GM19438 (cell line): ENCODE data around the gene GHRH.

ENCODE experiments used
- ATAC-seq: cut with Tn5 transposase; IDR thresholded peaks from one replicate; pipeline ENCODE4 v1.9.1; 2021; ENCODE audit warnings: low read depth; ENCODE audit not compliant: unreplicated experiment

The GHRH gene

DNA sequence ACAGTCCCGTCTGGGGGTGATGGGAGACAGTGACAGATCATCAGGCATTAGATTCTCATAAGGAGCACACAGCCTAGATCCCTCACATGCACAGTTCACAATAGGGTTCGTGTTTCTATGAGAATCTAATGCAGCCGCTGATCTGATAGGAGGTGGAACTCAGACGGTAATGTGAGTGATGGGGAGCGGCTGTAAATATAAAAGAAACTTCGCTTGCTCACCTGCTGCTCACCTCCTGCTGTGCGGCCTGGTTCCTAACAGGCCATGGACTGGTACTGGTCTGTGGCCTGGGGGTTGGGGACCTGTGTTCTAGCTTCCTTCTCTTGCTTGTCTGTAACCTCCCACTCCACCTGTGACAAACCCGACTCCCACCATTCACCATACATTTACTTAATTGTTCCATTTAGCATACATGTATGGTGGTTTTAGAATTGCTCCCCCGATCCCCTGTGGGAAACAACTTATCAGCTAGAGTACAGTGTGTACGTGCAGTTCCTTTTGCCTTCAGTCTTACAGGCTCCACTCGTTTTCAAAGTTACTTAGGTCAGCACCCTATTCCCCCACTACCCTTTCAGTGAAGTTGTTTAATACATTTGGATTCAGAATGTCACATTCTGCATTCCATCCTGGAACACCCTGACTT, 31.8 kb upstream of the GHRH start:
- ATAC-seq = no peak

DNA sequence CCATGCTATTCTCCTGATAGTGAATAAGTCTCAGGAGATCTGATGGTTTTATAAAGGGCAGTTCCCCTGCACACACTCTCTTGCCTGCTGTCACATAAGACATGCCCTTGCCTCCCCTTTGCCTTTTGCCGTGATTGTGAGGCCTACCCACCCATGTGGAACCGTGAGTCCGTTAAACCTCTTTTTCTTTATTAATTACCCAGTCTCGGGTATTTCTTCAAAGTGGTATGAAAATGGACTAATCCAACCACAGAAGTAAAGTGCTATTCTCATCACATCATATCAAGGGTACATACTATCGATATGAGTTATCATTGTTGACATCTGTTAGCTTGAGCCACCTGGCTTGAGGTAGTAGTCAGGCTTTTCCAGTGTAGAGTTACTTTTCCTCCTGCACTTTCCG, 30.1 kb upstream of the GHRH start:
- no peak for ATAC-seq

DNA sequence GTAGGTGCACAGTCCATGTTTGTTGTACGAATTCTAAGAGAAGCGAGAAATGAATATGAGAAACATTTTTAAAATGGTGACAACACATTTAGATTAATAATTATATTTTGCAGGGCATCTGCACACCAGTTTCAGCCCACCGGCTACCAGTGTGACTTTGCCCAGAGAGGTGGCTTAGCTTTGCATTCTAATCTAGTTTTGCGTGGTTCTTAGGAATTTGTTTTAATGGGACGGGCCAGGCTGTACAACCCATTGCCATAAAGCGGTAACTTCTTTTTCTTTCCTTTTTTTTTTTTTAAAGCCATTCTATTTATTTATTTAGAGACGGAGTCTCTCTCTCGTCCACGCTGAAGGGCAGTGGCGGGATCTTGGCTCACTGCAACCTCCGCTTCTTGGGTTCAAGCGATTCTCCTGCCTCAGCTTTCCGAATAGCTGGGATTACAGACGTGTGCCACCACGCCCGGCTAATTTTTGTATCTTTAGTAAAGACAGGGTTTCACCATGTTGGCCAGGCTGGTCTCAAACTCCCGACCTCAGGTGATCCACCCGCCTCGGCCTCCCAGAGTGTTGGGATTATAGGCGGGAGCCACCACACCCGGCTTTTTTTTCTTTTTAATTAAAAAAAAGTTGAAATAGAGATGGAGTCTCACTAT, 28.7 kb upstream of the GHRH start:
- no peak for ATAC-seq

DNA sequence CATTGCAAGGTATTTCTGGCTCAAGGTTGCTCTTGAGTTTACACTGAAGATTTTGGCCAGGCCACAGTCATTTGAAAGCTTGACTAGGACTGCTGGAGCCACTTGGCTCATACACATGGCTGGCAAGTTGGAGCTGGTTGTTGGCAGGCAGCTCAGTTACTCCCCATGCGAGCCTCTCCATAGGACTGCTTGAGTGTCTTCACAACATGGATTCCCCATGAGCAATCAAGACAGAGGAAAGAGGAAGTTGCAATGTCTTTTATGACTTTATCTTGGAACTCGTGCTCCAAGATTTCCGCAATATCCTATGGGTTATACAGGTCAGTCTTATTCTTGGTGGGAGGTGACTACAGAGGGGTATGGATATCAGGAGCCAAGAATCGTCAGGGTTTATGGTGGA, 26.5 kb upstream of the GHRH start:
- no peak for ATAC-seq

DNA sequence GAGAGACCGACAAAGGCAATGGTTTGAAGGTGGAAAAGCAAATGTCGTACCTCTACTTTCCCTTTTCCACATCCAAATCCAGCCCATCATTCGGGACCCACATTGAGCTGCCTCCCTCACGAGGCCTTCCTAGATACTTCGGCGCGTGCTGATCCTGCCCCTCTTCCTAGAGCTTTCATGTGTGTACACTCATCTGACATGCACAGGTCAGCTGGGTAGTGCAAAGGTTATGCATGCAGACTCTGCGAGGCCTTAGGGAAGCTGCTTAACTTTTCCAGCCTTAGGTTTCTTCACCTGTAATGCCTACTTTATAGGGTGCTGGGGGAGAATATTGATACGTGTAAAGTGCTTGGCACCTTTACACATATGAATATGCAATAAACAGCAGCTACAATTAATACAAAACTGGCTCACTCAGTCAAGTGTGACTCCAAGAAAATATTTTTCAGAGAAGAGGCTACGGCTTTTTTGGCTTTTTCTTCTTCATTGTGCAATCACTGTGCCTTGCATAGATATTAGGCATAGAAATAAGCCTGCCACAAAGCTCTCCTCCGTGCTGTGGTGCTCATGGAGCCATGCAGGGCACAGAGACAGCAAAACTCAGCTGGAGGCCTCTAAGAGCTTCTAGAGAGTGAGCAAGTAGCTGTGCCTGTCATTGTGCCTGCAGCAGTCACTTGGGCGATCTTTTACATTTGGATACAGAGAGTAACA, 24.2 kb upstream of the GHRH start:
- ATAC-seq = no peak

DNA sequence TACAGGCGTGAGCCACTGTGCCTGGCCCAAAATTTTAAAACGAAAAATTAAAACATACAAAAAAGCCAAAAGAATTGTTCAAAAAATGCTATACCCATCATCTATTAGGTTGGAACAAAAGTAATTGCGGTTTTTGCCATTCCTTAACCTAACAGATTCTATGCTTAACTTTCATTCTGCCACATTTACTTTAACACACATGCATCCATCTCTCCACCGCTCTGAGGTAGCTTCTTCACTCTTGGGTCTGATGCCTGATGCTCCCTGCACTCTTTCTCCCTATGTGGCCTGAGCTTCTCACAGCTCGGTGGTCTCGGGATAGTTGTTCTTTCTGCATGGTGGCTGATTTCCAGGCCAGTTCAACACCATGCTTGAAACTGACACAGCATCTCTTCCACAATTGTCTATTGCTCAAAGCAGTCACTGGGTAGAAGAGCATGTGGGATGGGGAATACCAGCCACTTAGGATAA, 23.1 kb upstream of the GHRH start:
- ATAC-seq = no peak

DNA sequence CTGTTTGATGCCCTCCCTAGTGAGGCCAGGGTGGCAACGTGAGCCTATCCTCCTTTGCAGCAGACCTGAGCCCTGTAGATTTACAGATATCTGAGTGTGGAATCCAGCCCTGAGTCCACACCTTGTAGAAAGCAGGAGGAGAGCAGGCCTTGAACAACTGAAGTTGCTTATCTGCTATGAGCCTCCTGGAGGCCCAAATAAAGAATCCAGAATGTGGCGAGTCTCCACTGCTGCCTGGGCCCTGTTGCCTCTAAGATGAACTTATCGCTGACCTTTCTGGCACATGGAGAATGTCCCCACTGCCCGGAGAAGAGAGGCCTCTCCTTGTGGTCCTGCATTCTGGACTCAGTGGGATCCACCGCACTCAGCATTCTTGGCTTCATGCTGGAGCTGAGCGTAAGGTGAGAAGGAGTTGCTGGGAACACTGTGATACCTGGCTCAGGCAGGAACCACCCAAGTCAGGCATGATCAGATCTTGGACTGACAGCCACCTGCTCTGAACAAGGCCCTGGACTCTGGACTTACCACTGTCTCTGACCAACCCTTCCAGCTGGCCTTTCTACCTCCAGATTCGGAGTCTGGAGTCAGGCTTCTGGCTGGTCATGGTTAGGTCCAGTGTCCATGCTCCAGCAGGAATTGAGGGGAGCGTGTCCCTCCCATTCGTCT, 22.0 kb upstream of the GHRH start:
- no peak for ATAC-seq

DNA sequence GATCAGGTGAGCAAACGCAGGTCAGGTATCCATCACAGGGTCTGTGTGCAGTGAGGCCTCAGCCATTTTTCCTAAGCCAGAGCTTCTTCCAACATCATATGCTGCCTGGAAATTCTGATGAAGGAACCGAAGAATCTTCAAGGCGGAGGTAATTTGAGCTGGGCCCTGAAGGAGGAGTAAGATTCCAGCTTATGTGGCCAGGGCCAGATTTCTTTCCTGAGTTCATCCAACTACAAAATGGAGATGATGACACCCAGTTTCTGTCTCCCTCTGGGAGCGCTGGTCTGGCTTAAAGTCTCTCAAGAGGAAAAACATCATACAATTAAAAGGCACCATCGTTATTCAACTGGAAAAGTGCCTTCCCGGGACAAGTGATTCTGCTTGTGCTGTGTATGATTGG, 20.9 kb upstream of the GHRH start:
- ATAC-seq = no peak

DNA sequence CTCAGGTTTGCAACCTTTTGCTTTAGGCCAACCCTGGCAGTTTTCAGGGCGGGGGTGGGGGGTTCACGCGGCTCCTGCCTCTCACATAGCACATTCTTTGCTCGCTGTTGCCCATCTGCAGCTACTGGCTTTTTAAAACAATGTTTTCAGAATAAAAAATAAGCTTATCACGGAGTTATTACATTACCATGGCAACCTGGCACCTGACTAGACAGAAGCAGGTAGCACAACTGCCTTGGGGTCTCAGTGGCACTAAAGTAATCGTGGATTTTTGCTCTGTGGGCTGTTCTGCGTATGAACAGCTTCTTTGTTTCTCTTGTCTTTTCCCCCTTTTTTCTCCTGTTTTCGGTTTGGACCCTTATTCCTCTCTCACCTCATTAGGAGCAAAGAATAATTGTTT, 18.8 kb upstream of the GHRH start:
- ATAC-seq = no peak

DNA sequence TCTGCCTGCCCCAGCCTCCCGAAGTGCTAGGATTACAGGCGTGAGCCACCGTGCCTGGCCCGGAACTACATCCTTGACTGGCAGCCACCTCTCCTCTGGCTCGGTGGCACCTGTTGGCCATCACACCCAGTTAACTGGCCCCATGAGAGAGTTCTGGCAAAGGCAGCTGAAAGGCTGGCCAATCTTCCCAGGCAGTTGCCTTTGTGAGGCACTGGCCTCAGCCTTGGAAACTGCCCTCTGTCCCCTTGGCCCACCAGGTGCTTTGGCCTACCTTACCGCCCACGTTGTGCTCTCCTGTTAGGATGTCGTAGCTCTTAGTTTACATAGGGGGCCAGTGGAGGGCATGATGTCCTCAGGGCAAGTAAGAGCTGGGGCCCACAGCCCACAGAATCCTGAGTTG, 18.2 kb upstream of the GHRH start:
- no peak for ATAC-seq

DNA sequence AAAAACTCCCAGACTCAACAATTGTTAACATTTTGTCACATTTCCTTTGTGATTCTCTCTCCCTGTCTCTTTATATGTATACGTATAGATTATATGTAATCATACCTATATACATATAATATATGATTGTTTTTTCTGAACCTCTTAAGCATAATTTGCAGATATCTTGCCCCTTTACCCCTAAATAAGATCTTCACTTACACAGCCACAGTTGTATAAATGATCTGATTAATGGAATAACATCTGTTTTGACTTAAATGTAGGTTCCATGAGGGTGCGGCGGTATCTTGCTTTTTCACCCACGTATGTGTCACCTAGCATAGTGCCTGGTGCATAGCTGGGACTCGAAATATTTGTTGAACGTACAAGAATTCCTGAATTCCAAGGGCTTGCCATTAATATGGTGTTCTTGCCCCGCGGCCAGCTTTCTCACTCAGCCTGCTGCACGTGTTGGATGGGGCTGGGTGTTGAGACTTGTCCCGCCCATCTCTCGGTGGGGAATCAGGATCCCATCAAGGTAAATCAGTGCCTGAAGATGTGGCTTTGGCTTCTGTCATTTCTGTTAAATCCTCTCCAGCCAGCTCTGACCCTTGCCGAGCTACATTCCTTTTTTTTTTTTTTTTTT, 17.5 kb upstream of the GHRH start:
- no peak for ATAC-seq

DNA sequence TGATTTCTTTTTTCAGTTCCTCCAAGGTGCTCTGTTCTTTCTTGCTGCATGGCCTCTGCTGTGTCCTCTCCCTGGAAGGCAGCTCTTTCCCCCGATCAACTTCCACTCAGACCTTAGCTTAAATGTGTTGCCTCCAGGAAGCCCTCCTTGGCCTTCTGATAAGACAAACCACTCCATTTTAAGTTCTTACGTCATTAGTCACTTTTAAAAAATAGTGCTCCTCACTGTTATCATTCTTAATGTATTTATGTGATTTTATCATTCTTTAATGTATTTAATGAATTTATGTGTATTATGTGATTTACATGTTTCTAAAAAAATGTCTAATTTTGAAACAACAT, 15.6 kb upstream of the GHRH start:
- no peak for ATAC-seq

DNA sequence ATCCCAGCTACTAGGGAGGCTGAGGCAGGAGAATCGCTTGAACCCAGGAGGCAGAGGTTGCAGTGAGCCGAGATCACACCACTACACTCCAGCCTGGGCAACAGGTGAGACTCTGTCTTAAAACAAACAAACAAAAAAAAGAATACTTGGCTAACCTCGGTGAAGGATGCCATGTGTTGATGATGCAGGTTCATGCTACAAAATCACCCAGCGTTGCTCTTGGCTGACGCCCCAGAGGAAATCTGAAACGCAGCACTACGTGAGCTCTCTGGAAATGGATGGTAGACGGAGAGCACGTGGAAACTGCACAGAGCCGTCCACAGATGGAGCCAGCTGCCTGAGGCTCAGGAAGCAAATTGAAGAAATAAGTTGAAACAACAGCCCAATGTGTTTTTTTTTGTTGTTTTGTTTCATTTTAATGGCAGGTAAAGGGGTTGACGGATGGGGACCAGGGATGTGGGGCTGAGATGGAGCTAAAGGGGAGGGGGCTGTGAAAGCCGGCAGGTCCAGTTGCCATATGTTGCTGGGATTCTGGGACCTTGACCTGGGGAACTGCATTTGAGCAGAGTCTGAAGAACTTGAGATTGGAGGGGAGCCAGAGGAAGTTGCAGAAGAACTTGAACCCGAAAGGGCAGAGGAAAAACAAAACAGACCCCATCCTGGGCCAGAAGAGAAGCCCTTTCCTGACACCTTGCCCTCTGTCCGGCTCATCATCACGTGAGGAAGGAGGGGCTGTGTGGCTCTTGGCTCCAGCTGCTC, 15.1 kb upstream of the GHRH start:
- no peak for ATAC-seq

DNA sequence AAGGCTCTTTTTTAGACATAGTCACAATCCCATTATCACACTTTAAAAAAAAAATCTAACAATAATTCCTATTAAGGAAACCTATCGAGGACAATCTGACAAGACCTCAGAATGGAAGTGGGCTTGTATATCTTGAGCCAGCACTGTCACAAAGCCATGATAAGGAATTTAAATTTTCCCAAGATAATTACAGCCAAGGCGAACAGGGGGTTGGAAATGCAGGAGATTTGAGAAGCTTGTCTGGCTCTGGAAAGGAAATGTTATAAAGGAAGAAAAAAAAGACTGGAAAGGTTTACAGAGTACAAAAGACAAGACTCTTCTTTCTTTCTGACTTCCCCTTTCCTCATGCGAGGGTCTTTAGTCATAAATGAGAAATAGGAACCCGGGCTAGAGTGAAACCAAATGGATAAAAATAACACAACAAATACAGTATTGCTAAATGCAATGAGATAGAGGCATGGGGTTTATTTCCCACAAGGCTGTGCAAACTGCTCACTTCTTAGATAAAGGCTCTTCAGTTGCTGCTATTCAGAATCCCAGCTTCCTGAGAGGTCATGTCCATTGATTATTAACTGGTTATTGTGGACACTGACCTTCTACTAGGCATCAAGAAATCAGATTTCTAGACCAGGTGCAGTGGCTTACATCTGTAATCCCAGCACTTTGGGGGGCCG, 13.4 kb upstream of the GHRH start:
- ATAC-seq = no peak

DNA sequence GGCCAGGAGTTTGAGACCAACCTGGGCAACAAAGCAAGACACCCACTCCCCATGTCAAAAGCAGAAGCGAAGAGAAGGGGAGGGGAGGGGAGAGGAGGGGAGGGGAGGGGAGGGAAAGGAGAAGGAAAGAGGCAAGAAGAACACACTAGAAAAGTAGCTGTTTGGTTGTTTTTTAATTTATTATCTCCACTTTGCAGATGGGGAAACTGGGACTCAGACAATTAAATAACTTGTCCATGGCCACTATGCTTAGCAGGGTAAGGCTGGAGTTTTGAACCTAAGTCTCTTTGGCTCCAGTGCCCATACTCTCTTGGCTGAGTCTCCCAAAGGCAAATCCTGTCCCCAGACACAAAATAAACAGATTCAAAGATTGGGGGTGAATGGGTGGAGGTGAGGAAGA, 12.4 kb upstream of the GHRH start:
- no peak for ATAC-seq

DNA sequence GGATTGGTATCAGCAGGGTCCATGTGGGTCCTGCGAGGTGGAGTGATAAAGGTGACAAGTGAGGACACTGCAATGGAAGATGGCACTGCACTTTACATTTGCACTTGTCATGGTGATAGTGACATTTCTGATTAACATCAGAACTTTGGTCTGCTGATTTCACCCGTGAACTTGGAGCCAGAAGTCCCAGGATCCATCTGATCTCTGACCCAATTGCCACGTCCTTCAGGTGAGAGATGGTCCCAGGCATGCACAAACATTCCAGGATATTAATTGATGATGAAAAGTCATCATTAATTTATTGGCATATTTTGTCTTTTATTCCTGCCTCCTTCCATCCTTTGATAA, 9.8 kb upstream of the GHRH start:
- ATAC-seq = no peak

DNA sequence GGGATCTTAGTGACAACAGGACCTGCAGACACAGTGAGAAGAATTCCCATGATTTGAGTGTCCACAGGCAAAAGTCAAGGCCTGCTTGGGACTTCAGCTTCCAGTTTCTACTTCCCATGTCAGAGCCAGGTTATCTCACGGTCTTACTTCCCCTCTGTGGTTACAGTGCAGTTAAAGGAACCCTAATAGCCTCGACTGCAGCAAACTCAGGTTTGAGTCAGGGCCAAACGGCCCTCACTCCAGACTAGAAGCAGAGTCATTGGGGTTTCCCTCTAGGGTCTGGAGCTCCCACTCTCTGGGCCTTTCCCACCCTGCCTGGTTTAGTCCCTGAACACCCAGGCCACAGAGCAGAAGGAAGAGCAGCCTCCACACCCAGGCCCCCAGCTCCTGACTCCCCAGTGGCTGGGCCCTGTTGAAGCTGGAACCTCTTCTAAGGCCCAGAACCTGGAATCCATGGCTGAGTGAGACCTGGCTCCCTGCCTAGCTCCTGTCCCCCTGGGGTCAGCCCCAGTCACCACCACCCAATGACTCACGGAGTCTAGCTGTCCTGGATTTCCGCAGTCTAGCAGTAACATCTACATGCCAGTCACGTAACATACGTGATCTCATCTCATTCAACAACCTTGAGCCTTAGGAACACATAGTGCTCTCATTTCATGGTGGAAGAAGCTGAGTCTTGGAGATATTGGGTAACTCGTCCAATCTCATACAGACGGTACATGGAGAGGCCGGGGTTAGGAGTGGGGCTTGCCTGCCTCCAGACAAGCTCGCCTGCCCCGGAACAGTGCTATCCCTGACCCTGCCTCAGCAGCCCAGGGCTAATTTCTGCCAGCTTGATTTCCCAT, 9.2 kb upstream of the GHRH start:
- ATAC-seq = no peak

DNA sequence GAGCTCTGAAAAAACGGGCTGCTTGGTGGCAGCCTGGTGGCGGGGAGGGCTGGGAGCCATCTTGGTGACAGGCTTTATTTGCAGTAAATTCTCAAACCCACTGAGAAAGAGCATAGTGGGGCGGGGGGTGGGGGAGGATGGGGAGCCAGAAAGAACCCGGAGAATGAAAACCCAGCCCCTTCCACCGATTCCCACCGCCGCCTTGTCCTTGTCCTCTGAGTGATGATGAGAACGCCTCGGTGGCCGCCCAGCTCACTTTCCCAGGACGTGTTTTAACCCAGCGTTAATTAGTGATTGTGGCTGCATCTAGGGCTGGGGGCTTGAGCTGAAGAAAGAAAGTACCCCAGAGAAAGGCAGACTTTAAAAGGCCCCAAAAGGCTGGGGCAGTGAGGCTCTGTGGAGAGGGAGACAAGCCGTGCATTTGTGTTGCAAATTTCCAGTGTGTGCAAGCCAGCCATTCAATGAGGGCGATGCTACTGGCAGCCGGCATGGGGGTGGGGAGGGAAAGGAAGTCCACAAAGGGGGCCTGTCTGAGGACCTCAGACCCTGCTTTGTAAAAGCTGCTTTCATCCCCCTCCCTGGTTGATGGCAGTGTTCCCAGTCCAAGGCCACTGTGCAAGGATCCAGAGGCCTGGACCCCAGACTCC, 6.2 kb upstream of the GHRH start:
- ATAC-seq = no peak
